Mesenteric fat pad (tissue), 1 donor: ENCODE results near the gene ATG9B. TPM values are rescaled to one million over a fixed set of nuclear protein-coding genes. Genes with fewer than 3 reads are reported as not detected.

Experiments used
- DNase-seq: peaks from one replicate; pipeline ENCODE4 v3.0.0-alpha.2; 2020; ENCODE audit warnings: low spot score
- total RNA-seq: library from RNA; stranded (reverse); fragmentation: NEBNext Ultra II Directional; extraction: Animal tissue kit (Norgen Biotek cat#: 25700); gene quantifications from one replicate; pipeline ENCODE4 v1.2.1, GENCODE V29; 2021
- donor health status: DM: yes; HTN: yes; CAD: no.

ATG9B gene
- total RNA-seq, 1 donor from 2014 or later, result not detected

DNA sequence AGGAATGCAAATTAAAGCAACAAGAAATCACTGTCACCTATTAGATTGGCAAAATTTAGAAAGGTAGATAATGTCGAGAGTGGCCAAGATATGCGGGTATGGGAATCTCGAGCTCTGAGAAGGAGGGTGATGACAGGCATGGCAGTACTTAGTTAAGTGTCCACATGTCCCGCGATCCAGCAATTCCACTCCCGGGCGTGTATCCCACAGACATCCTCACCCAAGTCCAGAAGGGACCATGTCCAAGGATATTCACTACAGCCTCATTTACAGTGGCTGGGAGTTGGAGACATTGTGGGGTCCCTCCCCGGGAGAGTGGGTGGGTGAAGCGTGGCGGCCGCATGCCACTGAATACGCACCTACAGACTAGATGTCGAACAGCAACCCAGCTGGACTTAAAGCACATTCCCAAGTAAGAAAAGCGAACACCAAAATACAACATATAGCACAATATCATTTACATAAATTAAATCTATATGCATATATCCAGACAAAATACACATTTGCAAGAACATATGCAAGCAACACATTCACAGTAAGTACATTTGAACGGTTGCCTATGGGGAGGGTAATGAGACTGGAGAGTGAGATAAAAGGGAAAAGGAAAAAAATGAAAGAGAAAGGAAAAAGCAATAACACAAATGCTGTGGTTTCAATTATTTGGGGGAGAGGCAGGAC lies 56.1 kb downstream of the ATG9B start:
- no peak for DNase-seq

DNA sequence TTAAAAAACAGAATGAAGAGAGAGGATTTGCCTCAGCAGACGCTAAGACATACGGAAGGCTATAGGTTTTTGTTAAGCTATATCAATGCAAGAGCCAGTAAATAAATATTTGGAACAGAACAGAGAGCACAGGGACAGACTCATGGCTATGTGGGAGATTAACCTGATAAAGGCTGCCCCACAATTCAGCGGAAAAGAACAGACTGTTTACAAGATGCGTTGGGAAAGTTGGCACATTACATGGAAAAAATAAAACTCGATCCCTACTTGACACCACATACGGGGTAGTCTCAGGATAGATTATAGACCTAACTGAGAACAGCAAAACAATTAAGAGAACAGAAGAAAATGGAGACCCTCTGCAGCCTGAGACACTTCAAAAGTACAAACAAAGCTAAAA lies 56.9 kb downstream of the ATG9B start:
- DNase-seq, result no peak

DNA sequence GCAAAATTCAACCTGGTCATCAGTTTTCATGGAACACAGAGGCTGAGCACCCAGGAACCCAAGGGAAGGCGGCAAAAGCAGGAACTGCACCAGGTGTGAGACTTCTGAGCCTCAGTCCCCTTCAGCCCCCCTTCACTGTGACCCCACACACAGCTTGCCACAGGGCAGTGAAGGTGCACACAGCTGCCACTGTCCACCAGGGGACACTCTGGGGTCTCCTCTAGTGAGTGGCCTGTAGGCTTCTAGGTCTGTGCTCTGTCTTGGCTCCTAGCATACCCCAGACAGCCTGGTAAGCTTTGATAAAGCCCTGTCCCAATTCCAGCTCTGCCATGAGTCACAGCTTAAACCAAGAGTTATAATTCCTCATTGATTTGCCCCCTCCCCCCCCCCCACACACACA lies 58.3 kb downstream of the ATG9B start:
- no peak for DNase-seq

DNA sequence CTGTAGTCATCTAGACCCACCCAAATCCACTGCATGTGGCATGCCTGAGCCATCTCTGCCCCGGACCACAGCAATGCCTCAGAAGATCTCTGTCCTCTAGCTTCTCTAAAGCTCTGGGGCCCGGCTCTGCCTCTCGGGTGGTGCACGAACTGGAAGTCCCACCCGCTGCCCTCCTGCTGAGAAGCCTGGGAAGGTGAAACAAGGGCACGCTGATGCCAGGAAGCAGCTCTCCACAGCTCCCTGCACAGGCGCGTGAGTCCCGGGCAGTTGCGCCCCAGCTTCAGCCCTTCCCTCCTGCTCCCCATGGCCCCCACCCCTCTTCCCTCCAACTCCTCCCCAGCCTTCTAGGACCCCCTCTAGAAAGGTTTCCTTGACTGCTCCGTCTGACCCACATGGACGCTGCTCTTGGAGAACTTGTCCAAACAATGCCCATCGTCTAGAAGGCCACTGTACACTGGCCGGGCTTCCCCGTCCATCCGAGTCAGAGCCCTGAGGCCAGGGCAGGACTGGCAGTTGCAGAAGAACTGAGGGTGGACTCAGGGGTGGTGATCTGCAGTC lies 58.9 kb downstream of the ATG9B start:
- DNase-seq, result no peak

Other genes starting within 250 kb of the ATG9B start
- 57.8 TPM for gene TMEM176B, start 224.1 kb downstream of the ATG9B start, total RNA-seq
- gene TMEM176A, start 223.7 kb downstream of the ATG9B start, total RNA-seq, result 64.3 TPM
- 0.67 TPM for gene AOC1, start 172.0 kb downstream of the ATG9B start, total RNA-seq
- gene KCNH2, start 46.2 kb downstream of the ATG9B start, total RNA-seq, result 0.32 TPM
- 57.1 TPM for gene NOS3, start 33.5 kb downstream of the ATG9B start, total RNA-seq
- gene ABCB8, start 4.0 kb upstream of the ATG9B start, total RNA-seq, result 27.6 TPM
- gene ASIC3, start 24.0 kb upstream of the ATG9B start, total RNA-seq, result 0.87 TPM
- 7.3 TPM for gene CDK5, start 33.4 kb upstream of the ATG9B start, total RNA-seq
- gene SLC4A2, start 35.1 kb upstream of the ATG9B start, total RNA-seq, result 130 TPM
- 59.3 TPM for gene FASTK, start 56.3 kb upstream of the ATG9B start, total RNA-seq
- 31.9 TPM for gene TMUB1, start 59.0 kb upstream of the ATG9B start, total RNA-seq
- 86.8 TPM for gene AGAP3, start 62.0 kb upstream of the ATG9B start, total RNA-seq
- not detected for gene GBX1, start 143.2 kb upstream of the ATG9B start, total RNA-seq
- gene ASB10, start 162.8 kb upstream of the ATG9B start, total RNA-seq, result not detected
- gene H2BK1, start 186.0 kb upstream of the ATG9B start, total RNA-seq, result not detected
- gene ABCF2, start 202.7 kb upstream of the ATG9B start, total RNA-seq, result 38.1 TPM
- gene CHPF2, start 208.0 kb upstream of the ATG9B start, total RNA-seq, result 42.1 TPM
- gene SMARCD3, start 224.2 kb upstream of the ATG9B start, total RNA-seq, result 36.5 TPM